K562 (cell line): ENCODE results near the gene SRC. TPM values are rescaled to one million over a fixed set of nuclear protein-coding genes. Genes with fewer than 3 reads are reported as not detected.

Experiments
- ATAC-seq: fragments of 200-7000 bp; cut with Tn5 transposase; 3 replicates; pipeline ENCODE4 v1.9.1; 2020; ENCODE audit warnings: moderate library complexity
- BruUV-seq: library from RNA; stranded (reverse); fragments of 400-500 nt; replicated peaks from 2 replicates; lab custom pipeline; 2021; lab: Mats Ljungman, UMichigan
- CTCF ChIA-PET: fragments of 300-600 bp; formaldehyde crosslinking; extraction: SDS; loops from one replicate; lab custom pipeline; 2021; ENCODE audit warnings: low intra/inter-chr PET ratio; lab: Yijun Ruan, JAX
- POLR2A ChIA-PET: fragments of 300-600, 350-650 bp; sonication (Branson Sonifier 250); formaldehyde crosslinking; extraction: SDS; loops from one replicate; lab custom pipeline; 2021; ENCODE audit warnings: antibody characterized with exemption, inconsistent platforms; lab: Yijun Ruan, JAX
- DNase-seq, 4 experiments: peaks; one replicate each; pipeline versions ENCODE4 v3.0.0 to v3.0.0-alpha.2; 2011 to 2018; ENCODE audit warnings: low spot score in 3 of 4, mixed read lengths in 3 of 4; ENCODE audit errors: extremely low read depth in 1 of 4
- FAIRE-seq: peaks from 2 replicates; lab custom pipeline; 2011; peaks lifted over from hg19 to GRCh38; lab: Jason Lieb, UNC
- H2AFZ ChIP-seq: 2 replicates; pipeline ENCODE4 v1.6.0; 2011; ENCODE audit warnings: low read depth, low read length, control low read depth, inconsistent platforms
- H3K27ac ChIP-seq: fragments of 200-600 bp; 3 replicates; pipeline ENCODE4 v1.8.0; 2011; ENCODE audit warnings: low read depth, mild to moderate bottlenecking, control low read depth, inconsistent platforms, low read length, moderate library complexity, mixed read lengths; ENCODE audit errors: extremely low read depth
- H3K27me3 ChIP-seq, 2 experiments: fragments of 300-600 bp in 1 of 2; 2 replicates in 1 of 2; 3 replicates in 1 of 2; pipeline versions ENCODE4 v1.6.0 to v1.8.0; 2011; ENCODE audit warnings: inconsistent platforms in 2 of 2, low read length in 2 of 2, mild to moderate bottlenecking in 1 of 2, mixed read lengths in 1 of 2, moderate library complexity in 1 of 2; ENCODE audit not compliant: control insufficient read depth in 2 of 2, insufficient read depth in 2 of 2
- H3K36me3 ChIP-seq: fragments of 300-600 bp; 3 replicates; pipeline ENCODE4 v1.8.0; 2011; ENCODE audit warnings: mild to moderate bottlenecking, low read length, inconsistent platforms; ENCODE audit not compliant: control insufficient read depth, insufficient read depth
- H3K4me1 ChIP-seq, 2 experiments: fragments of 200-600 bp in 1 of 2; replicated peaks in 1 of 2; 2 replicates in 1 of 2; 3 replicates in 1 of 2; pipeline versions ENCODE4 v1.5.1 to v1.8.0; 2011; ENCODE audit warnings: inconsistent platforms in 2 of 2, low read length in 2 of 2, mild to moderate bottlenecking in 1 of 2, mixed read lengths in 1 of 2, moderate library complexity in 1 of 2; ENCODE audit not compliant: control insufficient read depth in 2 of 2, insufficient read depth in 2 of 2
- H3K4me2 ChIP-seq: 2 replicates; pipeline ENCODE4 v1.6.1; 2011; ENCODE audit warnings: low read length, control low read depth, inconsistent platforms, mixed read lengths; ENCODE audit not compliant: insufficient read depth
- H3K4me3 ChIP-seq: fragments of 200-600 bp; sonication (generic), shearing (Covaris generic); 2 replicates; pipeline ENCODE4 v1.5.1; 2016; ENCODE audit warnings: control low read depth, inconsistent platforms
- H3K79me2 ChIP-seq: fragments of 200-600 bp; 3 replicates; pipeline ENCODE4 v1.8.0; 2011; ENCODE audit warnings: low read length, inconsistent platforms; ENCODE audit not compliant: control insufficient read depth, insufficient read depth
- H3K9ac ChIP-seq, 2 experiments: 2 replicates each; pipeline versions ENCODE4 v1.6.0 to v1.6.1; 2011; ENCODE audit warnings: low read depth in 2 of 2, low read length in 2 of 2, control low read depth in 1 of 2, inconsistent platforms in 1 of 2, mild to moderate bottlenecking in 1 of 2, mixed read lengths in 1 of 2; ENCODE audit not compliant: insufficient read depth in 1 of 2
- H3K9me1 ChIP-seq: one replicate; pipeline ENCODE4 v1.6.0; 2011; ENCODE audit warnings: inconsistent platforms, mild to moderate bottlenecking, low read length, moderate library complexity; ENCODE audit not compliant: control insufficient read depth, insufficient read depth
- H3K9me3 ChIP-seq: replicated peaks from 2 replicates; pipeline ENCODE4 v1.5.1; 2011; ENCODE audit warnings: low read depth, low read length, inconsistent platforms; ENCODE audit not compliant: control insufficient read depth, insufficient read depth
- H4K20me1 ChIP-seq: replicated peaks from 2 replicates; pipeline ENCODE4 v1.6.1; 2011; ENCODE audit warnings: low read length, inconsistent platforms, mixed read lengths; ENCODE audit not compliant: control insufficient read depth, insufficient read depth
- BCOR ChIP-seq: fragments of 450-650 bp; IDR thresholded peaks from 2 replicates; pipeline ENCODE4 v1.6.1; 2016
- CBX3 ChIP-seq, 2 experiments: IDR thresholded peaks; 1 replicate in 1 of 2; 2 replicates in 1 of 2; pipeline ENCODE4 v1.6.1; 2012; ENCODE audit warnings: inconsistent platforms in 2 of 2, low read length in 2 of 2, borderline replicate concordance in 1 of 2, control low read depth in 1 of 2
- KDM1A ChIP-seq, 2 experiments: fragments of 450-650 bp; IDR thresholded peaks; 2 replicates each; pipeline ENCODE4 v1.6.1; 2016; ENCODE audit warnings: mild to moderate bottlenecking in 2 of 2
- MYNN ChIP-seq, 2 experiments: sonication (generic); formaldehyde crosslinking in 1 of 2; IDR thresholded peaks; 2 replicates each; pipeline versions ENCODE4 v1.5.0 to v1.6.1; 2016 to 2020; ENCODE audit warnings: antibody characterized with exemption in 1 of 2, missing genetic modification reagents in 1 of 2
- NFIC ChIP-seq: fragments of 450-650 bp; IDR thresholded peaks from 2 replicates; pipeline ENCODE4 v1.6.1; 2017; ENCODE audit warnings: mild to moderate bottlenecking, inconsistent platforms
- PTBP1 ChIP-seq: fragments of 200-400 bp; formaldehyde crosslinking; IDR thresholded peaks from 2 replicates; pipeline ENCODE4 v1.6.1; 2017; ENCODE audit warnings: low read depth, low read length
- RBM25 ChIP-seq: fragments of 200-400 bp; formaldehyde crosslinking; IDR thresholded peaks from 2 replicates; pipeline ENCODE4 v1.6.1; 2018; ENCODE audit warnings: low read length, low read depth, moderate library complexity; ENCODE audit not compliant: severe bottlenecking
- SMARCA4 ChIP-seq: fragments of 450-650 bp; IDR thresholded peaks from 2 replicates; pipeline ENCODE4 v1.6.1; 2016
- ZFP36 ChIP-seq: fragments of 150-350 bp; IDR thresholded peaks from 2 replicates; pipeline ENCODE4 v1.6.1; 2018; ENCODE audit warnings: low read length, low read depth; ENCODE audit not compliant: partially characterized antibody
- ZNF121 ChIP-seq: sonication (generic); formaldehyde crosslinking; conservative IDR thresholded peaks from 2 replicates; pipeline ENCODE4 v1.8.0; 2022; ENCODE audit warnings: missing genetic modification reagents
- ZNF232 ChIP-seq: sonication (generic); formaldehyde crosslinking; IDR thresholded peaks from 2 replicates; pipeline ENCODE4 v1.8.0; 2022; ENCODE audit warnings: mild to moderate bottlenecking, missing genetic modification reagents
- WGBS: fragments of 100-300 bp; shearing (Covaris generic); methylation state at CpG from one replicate; pipeline ENCODE4 v1.1.6; 2016; ENCODE audit warnings: low coverage, mixed read lengths; ENCODE audit not compliant: insufficient coverage; ENCODE audit errors: missing lambda C conversion rate; 5-methylcytosine and 5-hydroxymethylcytosine counted together
- in situ Hi-C: fragments of 300-500 bp; cut with MboI; formaldehyde crosslinking; loops from 4 replicates; pipeline ENCODE4 v1.15.0; 2018; ENCODE audit warnings: inconsistent platforms, mixed read lengths
- intact Hi-C: fragments of 100-400 bp; cut with micrococcal nuclease; formaldehyde crosslinking; loops from 2 replicates; pipeline ENCODE4 v1.14.2; 2022
- polyA plus RNA-seq, 8 experiments: library from polyadenylated mRNA; depleted of rRNA in 4 of 8; stranded (reverse) in 5 of 8; unstranded in 3 of 8; fragments of >200 nt; fragmentation: Nextera tagmentation in 2 of 8; fragmentation: Illumina TruSeq in 1 of 8; extraction: Ambion mirVana in 2 of 8; extraction: Trizol in 1 of 8; gene quantifications; 2 replicates each; pipeline versions ENCODE4 v1.2.1 to v1.2.3, GENCODE V29; 2011 to 2014; ENCODE audit warnings: inconsistent platforms in 1 of 8, missing spikeins in 1 of 8
- total RNA-seq, 7 experiments: library from RNA; depleted of rRNA in 6 of 7; stranded (reverse); fragments of >200 nt in 6 of 7; fragmentation: Illumina TruSeq in 2 of 7; extraction: Trizol in 2 of 7; gene quantifications; 2 replicates each; pipeline versions ENCODE4 v1.2.1 to v1.2.3, GENCODE V29; 2011 to 2021; ENCODE audit warnings: low replicate concordance in 1 of 7

SRC gene
- total and polyA plus RNA-seq, 9 of the 15 experiments (the other 6 are each of a cell fraction or from before 2014, with no cell fraction given): 0.06 to 8.5 (median 3.1) TPM

GRCh38 chr20:37331060-37331857 lies 14.7 kb upstream of the SRC start:
- WGBS: 44% methylated on average over 11 of the region's 11 CpGs

More at GRCh38 chr20:37331060-37331857, 14.7 kb upstream of the SRC start:
- H2AFZ ChIP-seq: 0 out of 2 replicates have a peak overlapping the region, but pooled peaks have one; percentile 69
- no peak overlapping the region for H3K4me2 ChIP-seq
- peaks cover 15% of the 10 kb centered on the region in 2 experiments for H3K4me1 ChIP-seq
- CTCF ChIA-PET: no interaction called here
- DNase-seq: no peak
- H3K27me3 ChIP-seq: no peaks in the 10 kb centered on the region
- TF ChIP-seq MYNN (IDR thresholded peaks at IDR 0.05) (no peak), MYNN (CRISPR knock-in tag; IDR thresholded peaks at IDR 0.05) (no peak), SMARCA4 (no peak), PTBP1 (0 out of 2 replicates have a peak, but pooled peaks have one; percentile 49), ZFP36 (peak; percentile 71), ZNF121 (0 out of 2 replicates have a peak, but pooled peaks have one; percentile 13), NFIC (no peak), BCOR (peak; percentile 34; the same call in 1 of the 2 replicates), ZNF232 (CRISPR knock-in tag) (no peak), RBM25 (peak; percentile 36), CBX3 (IDR thresholded peaks at IDR 0.05; ENCODE audit: borderline replicate concordance in 1 of 2, low read length in 2 of 2) (no peak), KDM1A (IDR thresholded peaks at IDR 0.05) (peak; percentile 18 to 30; a peak in 1 of 4 replicates)
- in situ Hi-C loops: no loop called here
- BruUV-seq: no TSS peak
- no peak overlapping the region for H3K27ac ChIP-seq
- no peak for ATAC-seq
- no peaks in the 10 kb centered on the region for H3K9me1 ChIP-seq
- no peaks in the 10 kb centered on the region for H3K36me3 ChIP-seq
- intact Hi-C loops: loop anchor here (5.0 kb wide), 1 partner anchor 44 kb away; the partner anchor contains the start of gene MANBAL
- no peak for FAIRE-seq
- no peak overlapping the region for H3K4me3 ChIP-seq
- POLR2A ChIA-PET: interaction anchor here (0.7 to 1.5 kb wide), 4 partner anchors 12 to 26 kb away, joined by 3 to 5 read pairs (median 3); no protein-coding TSS in a partner anchor
- H3K79me2 ChIP-seq: no peaks in the 10 kb centered on the region
- H4K20me1 ChIP-seq: no peaks in the 10 kb centered on the region
- H3K9me3 ChIP-seq: no peaks in the 10 kb centered on the region
- H3K9ac ChIP-seq: peak overlapping the region in 1 of 2 experiments; percentile 31; a peak in 1 of 4 replicates
